Ovary (tissue), 3 donors: ENCODE data around the gene CRACR2B.

Source experiments
- CTCF ChIP-seq, 3 donors: fragments of 450-650 bp in 2 of 3; fragments of 200-600 bp in 1 of 3; IDR thresholded peaks; one replicate each; pipeline versions ENCODE4 v1.5.1 to v1.8.0; 2016 to 2022; ENCODE audit warnings: antibody characterized with exemption in 3 of 3, mild to moderate bottlenecking in 1 of 3
- POLR2A ChIP-seq: fragments of 450-650 bp; IDR thresholded peaks from one replicate; pipeline ENCODE4 v1.6.1; 2017; ENCODE audit warnings: antibody characterized with exemption, mild to moderate bottlenecking, moderate library complexity
- donor health status: DM: no; HTN: no; CAD: no.

DNA sequence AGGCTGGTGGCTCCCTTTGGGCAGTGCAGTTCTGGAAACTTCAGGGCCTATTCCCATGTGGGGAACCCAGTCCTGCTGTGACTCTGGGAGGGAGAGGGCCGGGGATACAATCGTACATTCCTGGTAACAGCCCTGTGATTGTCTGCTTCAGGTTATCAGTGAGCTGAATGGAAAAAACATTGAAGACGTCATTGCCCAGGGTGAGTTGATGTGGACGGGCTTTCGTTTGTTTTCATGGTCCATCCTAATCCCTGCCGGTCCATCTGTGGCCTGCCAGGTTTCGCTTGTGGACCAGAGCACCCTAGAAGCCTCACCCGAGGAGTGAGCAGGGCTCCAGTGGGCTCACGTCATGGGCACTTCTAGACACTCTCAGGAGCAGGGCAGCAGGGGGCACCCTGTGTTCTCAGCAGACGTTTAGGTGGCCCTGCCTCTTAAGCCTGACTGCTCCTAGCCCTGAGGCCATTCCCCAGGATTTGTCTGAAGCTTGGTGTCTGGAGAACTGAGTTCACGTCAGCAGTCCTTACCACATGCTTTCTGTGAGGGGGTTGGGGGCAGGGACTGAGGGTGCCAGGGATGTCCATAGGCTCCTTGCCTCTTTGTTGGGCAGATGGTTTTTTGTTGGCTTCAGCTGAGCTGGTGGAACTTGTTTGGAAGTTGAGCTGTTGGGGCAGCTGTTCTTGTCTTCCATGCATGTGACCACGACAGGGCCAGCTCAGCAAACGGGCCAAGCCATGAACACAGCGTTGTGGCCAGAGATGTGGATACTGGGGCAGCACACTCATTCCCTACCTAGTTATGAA is 16.1 kb upstream of the CRACR2B start:
- TF ChIP-seq CTCF (IDR thresholded peaks at IDR 0.05) (no peak), POLR2A (no peak)
